Stimulated activated CD4-positive, alpha-beta T cell treated with anti-CD3 and anti-CD28 coated beads, Interleukin-2, amount 100 ng/mL, for 24 hours (primary cell): ENCODE results near the gene TMEM150B.

Experiments used
- DNase-seq, 2 donors: peaks; one replicate each; pipeline ENCODE4 v3.0.0-alpha.2; 2020

TMEM150B gene

GRCh38 chr19:55275851-55276719 lies 49.1 kb downstream of the TMEM150B start:
- no peak for DNase-seq

GRCh38 chr19:55273978-55274707 lies 51.0 kb downstream of the TMEM150B start:
- no peak for DNase-seq

- no peak for DNase-seq
Observed at GRCh38 chr19:55272142-55272541, 53.0 kb downstream of the TMEM150B start.

GRCh38 chr19:55270172-55270942 lies 54.8 kb downstream of the TMEM150B start:
- DNase-seq, result no peak

GRCh38 chr19:55269299-55269698 lies 55.8 kb downstream of the TMEM150B start:
- DNase-seq, result no peak

GRCh38 chr19:55266840-55267239 lies 58.3 kb downstream of the TMEM150B start:
- no peak for DNase-seq

- no peak for DNase-seq
Observed at GRCh38 chr19:55266404-55266803, 58.7 kb downstream of the TMEM150B start.

- no peak for DNase-seq
Observed at GRCh38 chr19:55265723-55266386, 59.3 kb downstream of the TMEM150B start.

- DNase-seq, result no peak
Observed at GRCh38 chr19:55265173-55265572, 60.0 kb downstream of the TMEM150B start.

GRCh38 chr19:55264531-55264930 lies 60.6 kb downstream of the TMEM150B start:
- no peak for DNase-seq
